Endometrium (tissue), 2 donors: ENCODE results near the gene SUN2.

Experiments used
- FAIRE-seq: peaks from 2 replicates; lab custom pipeline; 2012; peaks lifted over from hg19 to GRCh38; lab: Jason Lieb, UNC
- donor health status: control.
- donor health status: control.

Gene SUN2

GRCh38 chr22:38753948-38754750 is 1.6 kb downstream of the SUN2 start:
- no peak for FAIRE-seq

- FAIRE-seq = no peak
Observed at GRCh38 chr22:38751422-38752346, 4.1 kb downstream of the SUN2 start.

- no peak for FAIRE-seq
Observed at GRCh38 chr22:38751066-38751421, 4.8 kb downstream of the SUN2 start.

- no peak for FAIRE-seq
Observed at GRCh38 chr22:38750638-38751037, 5.2 kb downstream of the SUN2 start.

- no peak for FAIRE-seq
Observed at GRCh38 chr22:38750104-38750503, 5.7 kb downstream of the SUN2 start.

- FAIRE-seq = no peak
Observed at GRCh38 chr22:38748487-38749136, 7.2 kb downstream of the SUN2 start.

- no peak for FAIRE-seq
Observed at GRCh38 chr22:38745676-38746460, 9.9 kb downstream of the SUN2 start.

- FAIRE-seq = no peak
Observed at GRCh38 chr22:38744981-38745380, 10.8 kb downstream of the SUN2 start.

GRCh38 chr22:38742176-38742942 is 13.4 kb downstream of the SUN2 start:
- FAIRE-seq = no peak

- no peak for FAIRE-seq
Observed at GRCh38 chr22:38741576-38741975, 14.2 kb downstream of the SUN2 start.

GRCh38 chr22:38741166-38741565 is 14.6 kb downstream of the SUN2 start:
- FAIRE-seq = no peak

GRCh38 chr22:38740754-38741153 is 15.0 kb downstream of the SUN2 start:
- no peak for FAIRE-seq

- FAIRE-seq = no peak
Observed at GRCh38 chr22:38740116-38740723, 15.6 kb downstream of the SUN2 start.

- FAIRE-seq = no peak
Observed at GRCh38 chr22:38739300-38740055, 16.3 kb downstream of the SUN2 start.

- no peak for FAIRE-seq
Observed at GRCh38 chr22:38738475-38739070, 17.2 kb downstream of the SUN2 start.

GRCh38 chr22:38737302-38738060 is 18.3 kb downstream of the SUN2 start:
- FAIRE-seq = no peak

GRCh38 chr22:38736257-38736570 is 19.6 kb downstream of the SUN2 start:
- no peak for FAIRE-seq

GRCh38 chr22:38735465-38736256 is 20.1 kb downstream of the SUN2 start:
- FAIRE-seq = no peak
